SW 1271 (cell line): Measurements from ENCODE around the gene LMCD1.

Experiments used
- DNase-seq, 2 experiments: peaks; one replicate each; lab custom pipeline; 2025; lab: John Stamatoyannopoulos, UW

Gene LMCD1

GRCh38 chr3:8501371-8502131, at the start of gene LMCD1:
TSS of gene LMCD1 (plus strand) at chr3:8501823. CDS start at chr3:8501939, 116 bp downstream.
- DNase-seq = peak; percentile 90 to 97

- DNase-seq = no peak
These were observed 49.5 kb upstream of the LMCD1 start for GRCh38 chr3:8452112-8452511.

DNA sequence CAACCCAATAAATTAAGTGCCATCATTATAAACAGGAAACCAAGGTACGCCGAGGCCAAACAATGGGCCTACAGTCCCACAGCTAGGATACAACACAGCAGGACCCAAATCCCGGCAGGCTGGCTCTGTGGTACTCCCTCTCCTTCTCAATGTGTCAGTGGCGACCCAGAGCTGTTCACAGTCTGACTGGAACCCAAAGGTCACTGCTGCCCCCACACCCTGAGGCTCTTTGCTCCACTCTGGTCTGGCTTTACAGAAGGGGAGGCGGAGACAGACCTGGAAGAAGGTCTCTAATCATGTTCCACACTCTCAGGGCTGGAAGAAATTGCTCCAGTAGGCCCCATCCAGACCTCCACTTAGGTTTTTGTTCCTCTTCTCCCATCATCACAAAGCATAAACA, 48.5 kb upstream of the LMCD1 start:
- no peak for DNase-seq

DNA sequence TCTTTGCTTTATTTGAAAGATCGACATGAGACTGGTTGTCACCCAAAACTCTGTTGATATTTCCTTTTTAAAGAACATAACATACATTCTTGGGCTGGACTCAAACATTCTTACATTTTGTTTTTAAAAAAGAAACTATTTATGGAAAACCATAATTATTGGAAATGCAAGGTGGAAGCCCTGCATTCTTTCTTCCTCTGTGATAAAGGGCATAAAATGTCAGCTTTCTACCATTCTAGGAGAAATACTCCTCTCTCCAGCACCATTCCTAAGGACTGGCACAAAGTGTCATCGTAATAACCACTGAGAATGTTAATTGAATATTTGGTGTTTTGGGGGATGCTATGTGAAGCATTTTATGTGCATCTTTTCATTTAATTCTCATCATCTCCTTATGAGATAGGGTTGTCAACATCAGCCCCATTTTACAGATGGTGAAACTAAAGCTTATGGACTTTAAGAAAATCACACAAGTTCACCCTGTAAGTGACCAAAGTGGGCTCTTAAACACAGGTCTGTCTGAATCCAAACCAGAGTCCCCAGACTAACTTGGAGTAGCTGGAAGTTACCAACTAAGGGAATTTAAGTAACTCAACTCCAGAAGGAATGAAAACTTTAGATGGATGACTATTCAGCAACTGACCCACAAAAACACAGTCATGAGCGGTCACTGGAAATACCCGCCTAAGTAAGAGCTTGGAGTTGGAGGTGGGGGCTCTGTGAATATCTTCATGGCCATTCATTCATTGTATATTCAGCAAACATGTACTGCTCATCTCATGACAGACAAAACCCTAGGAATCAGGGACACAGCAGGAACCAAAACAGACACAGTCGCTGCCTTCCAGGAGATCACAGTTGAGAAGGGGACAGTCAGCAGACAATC, 45.9 kb upstream of the LMCD1 start:
- DNase-seq = no peak

GRCh38 chr3:8456412-8456811, 45.2 kb upstream of the LMCD1 start:
- DNase-seq = no peak

DNA sequence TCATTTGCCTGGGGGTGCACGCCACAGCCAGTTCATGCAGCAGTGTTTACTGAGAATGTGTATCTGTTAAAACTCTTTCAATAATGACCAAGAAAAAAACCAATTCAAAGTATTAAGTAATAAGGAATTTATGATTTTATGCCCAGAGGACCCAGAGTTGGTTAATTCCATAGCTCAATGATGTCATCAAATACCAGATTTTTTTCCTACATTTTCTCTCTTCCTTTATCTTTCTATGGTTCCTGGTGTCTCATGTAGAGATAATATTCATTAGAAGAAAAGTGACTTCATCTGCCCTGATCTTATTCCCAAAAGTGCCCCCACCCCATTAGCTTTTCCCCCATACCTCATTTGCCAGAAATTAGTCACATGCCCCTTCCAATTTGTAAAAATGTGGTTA, 44.6 kb upstream of the LMCD1 start:
- no peak for DNase-seq

DNA sequence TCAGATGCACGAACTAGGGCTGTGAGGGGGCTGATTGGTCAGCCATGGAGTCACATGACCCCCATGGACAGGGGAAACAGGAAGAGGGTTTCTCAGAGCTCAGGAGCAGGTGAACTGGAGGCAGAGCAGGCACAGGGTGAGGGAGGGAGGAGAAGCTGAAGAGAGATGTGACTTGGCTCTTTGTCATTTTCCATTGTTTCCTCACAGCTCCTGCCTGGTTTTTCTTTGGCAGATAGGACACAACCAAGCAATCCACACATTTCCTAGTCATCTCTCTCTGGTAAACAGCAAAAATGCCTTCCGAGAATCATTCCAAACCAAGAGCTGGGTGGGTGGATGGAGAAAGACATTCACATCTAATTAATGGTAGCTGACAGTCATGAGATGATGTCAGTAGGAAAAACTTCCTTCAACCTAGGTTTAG, 43.4 kb upstream of the LMCD1 start:
- no peak for DNase-seq

GRCh38 chr3:8458711-8459110, 42.9 kb upstream of the LMCD1 start:
- no peak for DNase-seq

GRCh38 chr3:8460050-8460708, 41.4 kb upstream of the LMCD1 start:
- no peak for DNase-seq

- no peak for DNase-seq
These were observed 40.7 kb upstream of the LMCD1 start for GRCh38 chr3:8460815-8461456.

DNA sequence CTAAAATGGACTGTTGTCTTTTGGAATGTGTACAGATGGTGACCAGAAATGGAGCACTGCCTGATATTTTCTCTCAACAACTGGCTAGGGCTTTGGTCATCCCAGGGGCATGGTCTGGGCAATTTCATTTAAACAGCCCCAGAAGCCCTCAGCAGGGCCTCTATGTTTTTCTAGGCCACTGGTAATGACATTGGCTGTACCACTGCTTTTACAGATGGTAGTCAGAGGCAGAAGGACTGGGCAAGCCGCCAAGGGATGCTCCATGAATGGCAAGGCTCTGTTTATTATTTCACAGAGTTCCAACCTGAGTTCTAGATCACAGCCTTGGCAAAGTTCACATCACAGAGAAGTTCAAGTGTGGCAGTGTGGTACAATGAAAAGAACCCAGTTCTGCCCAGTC, 37.0 kb upstream of the LMCD1 start:
- no peak for DNase-seq

GRCh38 chr3:8466526-8466925, 35.1 kb upstream of the LMCD1 start:
- DNase-seq = no peak

GRCh38 chr3:8470801-8471200, 30.8 kb upstream of the LMCD1 start:
- no peak for DNase-seq

DNA sequence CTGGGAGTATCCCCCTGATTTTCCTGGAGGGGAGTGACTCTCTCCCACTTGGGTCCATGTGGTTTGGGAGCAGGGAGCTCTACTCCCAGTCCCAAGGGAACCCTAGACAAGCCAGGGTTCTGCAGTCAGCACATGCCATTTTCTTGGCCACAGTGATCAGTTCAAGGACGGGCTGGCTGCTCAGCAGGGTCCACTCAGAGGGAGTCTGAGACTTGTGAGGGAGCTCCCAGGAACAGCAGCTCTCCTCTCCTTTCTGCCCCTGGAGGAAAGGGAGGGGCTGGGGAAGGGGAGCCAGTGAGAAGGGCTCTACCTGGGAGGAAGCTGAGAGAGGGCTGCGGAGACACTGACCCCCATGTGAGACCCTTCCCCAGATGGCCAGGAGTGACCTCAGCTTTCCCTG, 29.1 kb upstream of the LMCD1 start:
- DNase-seq = no peak

- DNase-seq = no peak
These were observed 28.6 kb upstream of the LMCD1 start for GRCh38 chr3:8473029-8473428.

GRCh38 chr3:8473990-8474389, 27.6 kb upstream of the LMCD1 start:
- no peak for DNase-seq

DNA sequence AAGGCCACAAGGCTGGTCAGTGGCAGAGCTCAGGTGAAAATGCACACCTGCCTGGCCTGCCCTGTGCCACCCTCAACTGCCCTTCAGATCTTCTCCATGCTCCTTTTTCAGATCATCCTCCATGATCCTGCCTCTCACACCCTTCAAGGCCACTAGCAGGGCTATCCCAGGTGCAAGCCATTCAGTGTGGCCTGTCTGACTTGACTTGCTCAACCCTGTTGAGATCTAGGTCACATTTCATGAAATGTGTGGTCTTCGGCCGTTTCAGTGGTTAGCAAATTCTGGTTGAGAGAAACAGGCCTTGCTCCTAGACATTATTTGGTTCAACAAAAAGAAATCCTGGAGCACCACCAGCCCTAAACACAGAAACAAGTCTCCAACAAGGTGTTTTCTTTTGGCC, 26.6 kb upstream of the LMCD1 start:
- DNase-seq = no peak

GRCh38 chr3:8480699-8481098, 20.9 kb upstream of the LMCD1 start:
- no peak for DNase-seq

GRCh38 chr3:8481380-8481779, 20.2 kb upstream of the LMCD1 start:
- no peak for DNase-seq

DNA sequence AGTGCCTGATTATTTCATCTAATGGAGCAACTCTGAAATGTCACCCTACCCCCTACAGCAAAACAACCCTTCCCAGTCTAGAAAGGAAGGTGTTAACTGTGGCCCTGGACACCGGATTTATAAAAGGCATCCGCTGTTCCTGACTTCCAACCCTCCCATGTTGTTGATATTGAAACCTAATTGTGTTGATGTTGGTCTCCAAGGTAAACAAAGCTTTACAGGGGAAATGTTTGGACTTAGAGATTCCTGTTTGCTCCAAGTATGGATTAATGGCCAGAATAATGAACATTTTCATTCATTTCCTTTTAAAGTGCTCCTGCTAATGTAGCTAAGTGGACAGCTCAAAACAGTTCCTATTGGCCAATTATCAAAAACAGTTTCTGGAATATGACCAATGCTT, 19.4 kb upstream of the LMCD1 start:
- DNase-seq = no peak

GRCh38 chr3:8482960-8483665, 18.5 kb upstream of the LMCD1 start:
- no peak for DNase-seq
